Epidermal melanocyte (primary cell): ENCODE results near the gene GPD1.
"Not testable (repeated sequence)": the region's sequence is repeated elsewhere in the genome, so short reads cannot be mapped to it uniquely, and the experiment has no call there.

Source experiments
- DNase-seq: peaks from one replicate; pipeline ENCODE4 v3.0.0; 2011; ENCODE audit warnings: low spot score; ENCODE audit not compliant: insufficient read length

The GPD1 gene

GRCh38 chr12:50121641-50122040 is 17.8 kb downstream of the GPD1 start:
- DNase-seq: no peak

DNA sequence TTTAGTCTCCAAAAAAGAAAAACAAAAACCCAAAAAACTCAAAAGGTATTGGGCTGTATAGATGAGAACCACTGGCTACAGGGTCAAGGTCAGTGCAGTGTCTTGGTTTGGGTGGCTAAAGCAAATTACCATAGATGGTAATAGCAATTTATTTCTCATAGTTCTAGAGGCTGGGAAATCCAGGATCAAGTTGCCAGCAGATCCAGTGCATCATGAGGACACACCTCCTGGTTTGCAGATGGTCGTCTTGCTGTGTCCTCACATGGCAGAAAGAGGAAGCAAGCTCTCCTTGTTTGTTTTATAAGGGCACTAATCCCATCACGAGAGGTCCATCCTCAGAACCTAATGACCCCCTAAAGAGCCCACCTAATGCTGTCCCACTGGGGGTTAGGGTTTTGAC is 19.4 kb downstream of the GPD1 start:
- no peak for DNase-seq

DNA sequence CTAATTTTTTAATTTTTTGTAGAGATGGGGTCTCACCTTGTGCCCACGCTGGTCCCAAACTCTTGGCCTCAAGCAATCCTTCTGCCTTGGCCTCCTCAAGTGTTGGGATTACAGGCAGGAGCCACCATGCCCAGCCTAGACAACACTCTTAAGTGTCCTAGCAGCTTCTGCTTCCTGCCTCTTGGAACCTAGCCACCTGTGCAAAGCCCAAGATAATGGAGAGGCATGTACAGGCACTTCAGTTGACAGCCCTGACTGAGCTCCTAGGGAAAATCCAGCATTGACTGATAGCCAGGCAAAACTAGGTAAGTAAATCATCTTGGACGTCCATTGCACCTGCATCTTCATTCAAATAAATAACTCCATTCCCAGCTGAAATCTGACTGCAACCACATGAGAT is 23.7 kb downstream of the GPD1 start:
- no peak for DNase-seq

GRCh38 chr12:50129290-50129689 is 25.5 kb downstream of the GPD1 start:
- no peak for DNase-seq

DNA sequence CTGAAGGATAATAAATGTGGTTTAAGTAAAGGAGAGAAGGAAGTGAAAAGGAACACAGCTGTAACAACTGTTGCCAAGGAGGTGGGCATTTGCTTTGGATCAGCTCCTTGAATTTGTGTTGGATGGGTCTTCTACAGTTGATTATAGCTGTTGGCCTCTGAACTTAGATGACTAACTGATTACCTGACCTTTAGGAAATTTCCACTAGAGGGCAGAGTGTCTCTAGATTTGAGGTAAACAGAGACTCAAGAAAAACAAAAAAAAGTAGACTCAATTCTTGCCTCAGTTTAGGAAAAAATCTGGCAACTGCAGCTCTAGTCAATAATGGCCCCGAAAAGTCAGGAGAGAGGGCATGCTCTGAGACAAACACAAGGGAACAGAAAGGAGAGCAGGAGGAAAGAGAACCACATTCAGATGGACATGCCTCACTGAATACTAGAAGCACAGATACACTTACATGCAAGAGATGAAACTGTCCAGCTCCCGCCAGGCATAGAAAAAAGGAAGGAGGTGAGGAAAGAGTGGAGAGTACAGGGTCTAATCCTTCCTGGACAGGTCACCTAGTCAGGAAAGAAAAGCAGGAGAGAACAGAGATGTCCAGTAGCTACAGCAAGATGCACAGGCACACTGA is 28.8 kb downstream of the GPD1 start:
- DNase-seq: peak; percentile 33

DNA sequence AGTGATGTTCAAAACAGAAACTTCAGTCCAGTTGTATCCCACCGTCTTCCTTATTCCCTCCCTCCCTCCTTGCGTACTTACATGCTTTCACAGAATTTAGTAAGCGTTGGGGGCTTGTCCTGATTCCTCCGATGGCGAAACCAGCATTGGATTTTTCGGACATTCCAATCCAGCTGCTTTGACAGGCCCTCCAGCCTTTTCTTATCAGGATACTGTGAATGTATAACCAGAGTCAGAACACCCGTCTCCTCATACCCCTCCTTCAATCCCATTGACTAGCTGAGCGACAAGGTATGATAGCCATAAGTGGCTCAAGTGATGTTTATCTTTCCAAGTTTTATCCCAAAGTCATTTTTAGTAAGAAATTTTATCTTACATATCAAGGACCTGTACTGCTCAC is 39.2 kb downstream of the GPD1 start:
- DNase-seq: no peak

DNA sequence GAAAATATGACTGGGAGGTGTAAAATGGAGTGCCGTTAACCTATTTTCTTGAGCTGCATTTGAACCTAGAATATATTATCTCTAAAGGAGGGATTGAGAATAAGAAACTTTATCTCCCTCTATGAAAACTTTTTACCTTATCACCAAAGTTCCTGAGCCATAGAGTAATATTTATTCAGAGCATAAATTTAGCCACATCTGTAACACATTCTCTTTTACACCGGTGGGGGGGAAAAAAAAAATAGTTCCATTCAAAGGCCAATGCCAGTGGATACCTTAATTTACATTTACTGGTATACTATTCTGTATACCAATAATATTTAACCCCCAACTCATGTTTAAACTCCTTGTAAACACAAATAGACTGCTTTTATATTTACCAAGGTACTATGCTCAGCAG is 41.6 kb downstream of the GPD1 start:
- no peak for DNase-seq

DNA sequence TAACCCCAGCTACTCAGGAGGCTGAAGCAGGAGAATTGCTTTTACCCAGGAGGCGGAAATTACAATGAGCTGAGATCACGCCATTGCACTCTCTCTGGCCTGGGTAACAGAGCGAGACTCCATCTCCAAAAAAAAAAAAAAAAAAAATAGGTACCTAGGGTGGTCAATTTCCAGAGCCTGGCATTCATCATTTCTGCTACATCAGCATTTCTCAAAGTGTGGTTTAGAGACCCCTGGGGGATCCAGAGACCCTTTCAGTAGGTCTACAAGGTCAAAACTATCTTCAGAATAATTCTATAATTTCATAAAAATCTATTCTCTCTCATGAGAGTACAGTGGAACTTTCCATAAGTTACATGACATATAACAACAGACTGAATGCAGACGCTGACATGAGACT is 43.5 kb downstream of the GPD1 start:
- no peak for DNase-seq

DNA sequence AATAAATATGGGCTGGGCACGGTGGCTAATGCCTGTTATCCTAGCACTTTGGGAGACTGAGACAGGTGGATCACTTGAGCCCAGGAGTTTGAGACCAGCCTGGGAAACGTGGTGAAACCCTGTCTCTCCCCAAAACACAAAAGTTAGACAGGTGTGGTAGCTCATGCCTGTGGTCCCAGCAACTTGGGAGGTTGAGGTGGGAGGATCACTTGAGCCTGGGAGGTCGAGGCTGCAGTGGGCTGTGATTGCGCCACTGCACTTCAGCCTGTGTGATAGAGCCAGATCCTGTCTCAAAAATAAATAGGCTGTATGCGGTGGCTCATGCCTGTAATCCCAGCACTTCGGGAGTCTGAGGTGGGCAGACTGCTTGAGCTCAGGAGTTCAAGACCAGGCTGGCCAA is 44.2 kb downstream of the GPD1 start:
- not testable (repeated sequence) for DNase-seq

DNA sequence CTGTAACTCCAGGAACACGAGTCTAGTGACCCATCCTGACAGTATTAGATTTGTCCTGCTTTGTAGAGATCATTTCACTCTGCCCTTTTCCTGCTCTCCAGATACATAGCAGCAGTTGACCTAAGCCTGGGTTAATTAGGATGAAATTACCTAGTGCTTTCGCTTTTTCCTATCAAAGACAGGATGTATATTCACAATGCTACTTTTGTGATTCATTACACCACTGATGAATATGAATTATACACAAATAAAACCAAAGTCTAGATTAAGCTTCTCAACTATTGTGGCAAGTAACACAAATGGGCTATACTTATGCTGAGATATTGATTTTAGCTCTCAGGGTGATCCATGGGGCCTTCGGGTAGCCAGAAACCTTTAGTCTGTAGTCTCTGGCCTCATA is 45.5 kb downstream of the GPD1 start:
- no peak for DNase-seq

- DNase-seq: no peak
Observed at GRCh38 chr12:50151047-50151687, 47.4 kb downstream of the GPD1 start.

- not testable (repeated sequence) for DNase-seq
Observed at GRCh38 chr12:50154947-50155346, 51.1 kb downstream of the GPD1 start.

GRCh38 chr12:50156641-50157040 is 52.8 kb downstream of the GPD1 start:
- DNase-seq: no peak

DNA sequence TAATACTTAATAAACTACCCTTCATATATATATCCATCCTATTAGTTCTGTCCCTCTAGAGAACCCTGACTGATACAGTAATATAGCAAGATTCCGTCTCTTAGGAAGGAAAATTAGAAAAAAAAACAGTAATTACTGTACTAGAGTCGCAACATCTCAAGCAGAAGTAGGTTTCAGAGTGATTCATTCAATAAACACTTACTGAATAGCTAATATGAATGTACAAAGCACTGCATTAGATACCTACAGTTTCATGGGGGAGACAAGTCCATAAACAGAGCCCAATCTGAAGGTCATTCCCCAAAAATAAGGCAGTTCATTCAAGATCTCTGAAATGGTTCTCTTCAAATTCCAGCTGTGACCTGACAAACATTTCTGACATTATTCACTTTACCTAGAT is 53.5 kb downstream of the GPD1 start:
- DNase-seq: no peak

DNA sequence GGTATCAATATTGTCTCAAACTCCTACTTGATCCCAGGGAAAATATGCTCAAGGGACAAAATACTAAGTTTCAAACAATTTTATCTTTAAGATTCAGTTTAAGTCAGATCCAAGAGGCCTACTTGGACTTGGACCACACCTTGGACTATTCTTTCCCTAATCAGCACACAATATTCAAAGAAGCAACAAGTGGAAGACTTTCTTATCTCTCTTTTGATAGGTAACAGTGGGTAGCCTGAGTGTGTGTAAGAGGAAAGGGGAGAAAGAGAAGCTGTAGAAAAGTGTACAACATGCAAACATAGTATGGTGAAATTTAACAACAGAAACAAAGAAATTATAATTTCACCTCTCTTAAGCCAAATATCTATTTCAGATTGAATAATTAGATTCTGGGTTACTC is 56.8 kb downstream of the GPD1 start:
- DNase-seq: no peak
